ENCODE measurements around the gene TTC6. TPM values are rescaled to one million over a fixed set of nuclear protein-coding genes. Genes with fewer than 3 reads are reported as not detected.

Gene TTC6
- total RNA-seq, 4 donors from 2014 or later, result not detected

- TF ChIP-seq CTCF (IDR thresholded peaks at IDR 0.05 in 4 of 5, conservative IDR thresholded peaks at IDR 0.05 in 1 of 5) (no peak), POLR2A (IDR thresholded peaks at IDR 0.05) (no peak)
- Histone ChIP-seq H3K27ac (no peak overlapping the region), H3K36me3 (no peaks in the 10 kb centered on the region), H3K4me1 (no peaks in the 10 kb centered on the region), H3K4me3 (no peak overlapping the region), H3K27me3 (peaks cover 29 to 45% (median 35%) of the 10 kb centered on the region in 3 donors), H3K9me3 (peaks cover 0 to 12% (median 6%) of the 10 kb centered on the region in 3 donors)
- DNase-seq (no peak), ATAC-seq (no peak)
- in situ Hi-C loops (cut with MboI; ENCODE audit: low sequenced_read_pairs in 4 of 4) (loop anchor here in 1 of 4 donors (25.0 kb wide), 1 partner anchor 956 kb away; the partner anchor contains the start of gene PAX9), intact Hi-C loops (cut with DNase I; ENCODE audit: low total_unique reads) (no loop called here)
These were observed 23.1 kb downstream of the TTC6 start for GRCh38 chr14:37618498-37619028.

GRCh38 chr14:37620856-37621255 is 25.4 kb downstream of the TTC6 start:
- H3K9me3 ChIP-seq, result peaks cover 0 to 5% (median 0%) of the 10 kb centered on the region in 3 donors
- no peak overlapping the region for H3K27ac ChIP-seq
- in situ Hi-C loops (cut with MboI; ENCODE audit: low sequenced_read_pairs in 4 of 4) (loop anchor here in 1 of 4 donors (25.0 kb wide), 1 partner anchor 959 kb away; the partner anchor contains the start of gene PAX9), intact Hi-C loops (cut with DNase I; ENCODE audit: low total_unique reads) (no loop called here)
- H3K27me3 ChIP-seq, result peaks cover 30 to 38% (median 34%) of the 10 kb centered on the region in 3 donors
- no peaks in the 10 kb centered on the region for H3K36me3 ChIP-seq
- H3K4me3 ChIP-seq, result no peak overlapping the region
- TF ChIP-seq POLR2A (IDR thresholded peaks at IDR 0.05) (no peak), CTCF (IDR thresholded peaks at IDR 0.05 in 4 of 5, conservative IDR thresholded peaks at IDR 0.05 in 1 of 5) (no peak)
- no peaks in the 10 kb centered on the region for H3K4me1 ChIP-seq
- DNase-seq (no peak), ATAC-seq (no peak)

- no peak for DNase-seq
- TF ChIP-seq POLR2A (IDR thresholded peaks at IDR 0.05) (no peak), CTCF (IDR thresholded peaks at IDR 0.05 in 4 of 5, conservative IDR thresholded peaks at IDR 0.05 in 1 of 5) (no peak)
- H3K4me3 ChIP-seq, result peak overlapping the region in 3 of 4 donors; percentile 11 to 25 (median 21)
- H3K27me3 ChIP-seq, result peaks cover 30 to 38% (median 35%) of the 10 kb centered on the region in 3 donors
- ATAC-seq, result no peak
- intact Hi-C loops (cut with DNase I; ENCODE audit: low total_unique reads), result no loop called here
- H3K27ac ChIP-seq, result no peak overlapping the region
- H3K4me1 ChIP-seq, result no peaks in the 10 kb centered on the region
- no peaks in the 10 kb centered on the region for H3K9me3 ChIP-seq
- H3K36me3 ChIP-seq, result no peaks in the 10 kb centered on the region
- in situ Hi-C loops (cut with MboI; ENCODE audit: low sequenced_read_pairs in 4 of 4), result loop anchor here in 1 of 4 donors (25.0 kb wide), 1 partner anchor 960 kb away; the partner anchor contains the start of gene PAX9
These were observed 26.9 kb downstream of the TTC6 start for GRCh38 chr14:37622231-37622923.

GRCh38 chr14:37623426-37623951 is 28.1 kb downstream of the TTC6 start:
- Histone ChIP-seq H3K27me3 (peaks cover 30 to 38% (median 35%) of the 10 kb centered on the region in 3 donors), H3K36me3 (no peaks in the 10 kb centered on the region), H3K4me1 (no peaks in the 10 kb centered on the region), H3K27ac (no peak overlapping the region), H3K9me3 (no peaks in the 10 kb centered on the region), H3K4me3 (no peak overlapping the region)
- in situ Hi-C loops (cut with MboI; ENCODE audit: low sequenced_read_pairs in 4 of 4), result loop anchor here in 1 of 4 donors (25.0 kb wide), 1 partner anchor 961 kb away; the partner anchor contains the start of gene PAX9
- intact Hi-C loops (cut with DNase I; ENCODE audit: low total_unique reads), result no loop called here
- DNase-seq, result no peak
- no peak for ATAC-seq
- no peak for TF ChIP-seq CTCF (IDR thresholded peaks at IDR 0.05 in 4 of 5, conservative IDR thresholded peaks at IDR 0.05 in 1 of 5)
- no peak for TF ChIP-seq POLR2A (IDR thresholded peaks at IDR 0.05)

Data from gastrocnemius medialis (tissue), 4 donors.